ENCODE data around the gene TNS3. TPM values are rescaled to one million over a fixed set of nuclear protein-coding genes. Genes with fewer than 3 reads are reported as not detected.

TNS3 gene
- total RNA-seq, 4 donors from 2014 or later, result 34.6 to 52.5 (median 48.6) TPM

DNA sequence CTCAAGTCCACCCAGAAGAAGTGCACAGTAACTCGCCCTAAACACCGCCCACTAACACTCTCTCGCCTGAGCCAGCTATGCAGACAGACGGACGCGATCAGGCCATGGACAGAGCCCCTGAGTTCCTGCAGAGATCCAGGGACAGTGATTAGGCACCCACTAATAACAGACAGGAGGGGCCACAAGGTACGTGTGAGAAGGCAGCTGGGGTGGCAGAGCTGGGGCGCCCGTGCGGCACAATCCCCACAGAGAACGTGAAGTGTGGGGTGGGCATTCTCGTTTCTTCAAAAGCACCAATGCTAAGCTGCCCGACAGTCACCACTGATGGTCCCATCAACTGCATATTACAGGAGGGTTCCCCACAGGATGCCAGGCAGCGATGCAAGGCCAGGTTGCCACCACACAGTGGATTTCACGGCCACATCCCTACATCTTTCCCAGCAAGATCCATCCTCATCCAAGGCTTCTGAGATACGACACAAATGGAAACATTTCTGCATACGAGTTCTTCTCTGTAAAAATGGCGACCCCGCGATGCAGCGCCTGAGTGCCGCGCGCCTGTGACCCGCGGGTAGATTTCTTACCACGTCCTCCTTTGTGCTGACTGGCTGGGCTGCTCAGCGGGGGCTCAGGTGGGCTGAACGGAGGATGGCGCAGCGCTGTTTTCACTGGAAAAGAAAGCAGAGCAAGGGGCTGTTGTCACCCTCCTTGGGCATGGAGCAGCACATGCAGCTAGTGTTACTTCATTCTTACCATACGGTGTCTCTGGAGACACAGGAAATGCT lies 237.5 kb downstream of the TNS3 start:
- Histone ChIP-seq H3K27me3 (no peaks in the 10 kb centered on the region), H3K36me3 (peaks cover 0 to 35% (median 11%) of the 10 kb centered on the region in 4 donors), H3K27ac (replicated peaks in 1 of 4) (no peak overlapping the region), H3K4me1 (peaks cover 0 to 7% (median 0%) of the 10 kb centered on the region in 4 donors), H3K9me3 (no peaks in the 10 kb centered on the region), H3K4me3 (no peak overlapping the region)
- DNase-seq (ENCODE audit: extremely low spot score), result no peak
- intact Hi-C loops (cut with DNase I), result loop anchor here (5.0 kb wide), 1 partner anchor 48 kb away; no protein-coding TSS in a partner anchor
- TF ChIP-seq POLR2A (IDR thresholded peaks at IDR 0.05; ENCODE audit: low read depth) (no peak), EP300 (IDR thresholded peaks at IDR 0.05) (no peak), POLR2AphosphoS5 (IDR thresholded peaks at IDR 0.05) (no peak)
- TF ChIP-seq, protein P1, sequence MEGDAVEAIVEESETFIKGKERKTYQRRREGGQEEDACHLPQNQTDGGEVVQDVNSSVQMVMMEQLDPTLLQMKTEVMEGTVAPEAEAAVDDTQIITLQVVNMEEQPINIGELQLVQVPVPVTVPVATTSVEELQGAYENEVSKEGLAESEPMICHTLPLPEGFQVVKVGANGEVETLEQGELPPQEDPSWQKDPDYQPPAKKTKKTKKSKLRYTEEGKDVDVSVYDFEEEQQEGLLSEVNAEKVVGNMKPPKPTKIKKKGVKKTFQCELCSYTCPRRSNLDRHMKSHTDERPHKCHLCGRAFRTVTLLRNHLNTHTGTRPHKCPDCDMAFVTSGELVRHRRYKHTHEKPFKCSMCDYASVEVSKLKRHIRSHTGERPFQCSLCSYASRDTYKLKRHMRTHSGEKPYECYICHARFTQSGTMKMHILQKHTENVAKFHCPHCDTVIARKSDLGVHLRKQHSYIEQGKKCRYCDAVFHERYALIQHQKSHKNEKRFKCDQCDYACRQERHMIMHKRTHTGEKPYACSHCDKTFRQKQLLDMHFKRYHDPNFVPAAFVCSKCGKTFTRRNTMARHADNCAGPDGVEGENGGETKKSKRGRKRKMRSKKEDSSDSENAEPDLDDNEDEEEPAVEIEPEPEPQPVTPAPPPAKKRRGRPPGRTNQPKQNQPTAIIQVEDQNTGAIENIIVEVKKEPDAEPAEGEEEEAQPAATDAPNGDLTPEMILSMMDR (IDR thresholded peaks at IDR 0.05), result no peak
- 96% methylated on average over 32 of the region's 32 CpGs for WGBS

DNA sequence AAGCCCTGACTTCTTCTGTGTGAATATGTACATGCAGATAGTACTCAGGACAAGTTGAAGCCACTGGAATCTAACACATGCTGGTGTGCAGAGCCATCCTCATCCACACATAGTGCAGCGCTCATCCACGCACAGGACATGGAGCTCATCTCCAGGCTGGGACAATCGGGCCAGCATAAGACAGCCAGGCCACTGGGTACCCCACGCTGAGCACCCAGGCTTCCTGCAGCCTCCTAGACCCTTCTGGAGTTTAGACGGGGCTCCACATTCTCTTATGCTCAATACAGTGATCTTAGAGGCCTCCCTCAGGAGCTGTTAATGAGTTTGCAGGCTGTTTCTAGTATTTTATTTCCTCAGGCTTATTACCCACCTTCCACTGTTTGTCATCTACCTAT lies 238.9 kb downstream of the TNS3 start:
- Histone ChIP-seq H3K4me1 (peaks cover 0 to 7% (median 0%) of the 10 kb centered on the region in 4 donors), H3K36me3 (peaks cover 0 to 33% (median 11%) of the 10 kb centered on the region in 4 donors), H3K27me3 (no peaks in the 10 kb centered on the region), H3K9me3 (no peaks in the 10 kb centered on the region), H3K27ac (replicated peaks in 1 of 4) (no peak overlapping the region), H3K4me3 (no peak overlapping the region)
- TF ChIP-seq, protein P1 (IDR thresholded peaks at IDR 0.05), result no peak
- TF ChIP-seq POLR2AphosphoS5 (IDR thresholded peaks at IDR 0.05), result no peak
- TF ChIP-seq POLR2A (IDR thresholded peaks at IDR 0.05; ENCODE audit: low read depth), result no peak
- no peak for TF ChIP-seq EP300 (IDR thresholded peaks at IDR 0.05)
- intact Hi-C loops (cut with DNase I), result loop anchor here (5.0 kb wide), 1 partner anchor 49 kb away; no protein-coding TSS in a partner anchor
- 98% methylated on average over 5 of the region's 5 CpGs for WGBS
- DNase-seq (ENCODE audit: extremely low spot score), result no peak

DNA sequence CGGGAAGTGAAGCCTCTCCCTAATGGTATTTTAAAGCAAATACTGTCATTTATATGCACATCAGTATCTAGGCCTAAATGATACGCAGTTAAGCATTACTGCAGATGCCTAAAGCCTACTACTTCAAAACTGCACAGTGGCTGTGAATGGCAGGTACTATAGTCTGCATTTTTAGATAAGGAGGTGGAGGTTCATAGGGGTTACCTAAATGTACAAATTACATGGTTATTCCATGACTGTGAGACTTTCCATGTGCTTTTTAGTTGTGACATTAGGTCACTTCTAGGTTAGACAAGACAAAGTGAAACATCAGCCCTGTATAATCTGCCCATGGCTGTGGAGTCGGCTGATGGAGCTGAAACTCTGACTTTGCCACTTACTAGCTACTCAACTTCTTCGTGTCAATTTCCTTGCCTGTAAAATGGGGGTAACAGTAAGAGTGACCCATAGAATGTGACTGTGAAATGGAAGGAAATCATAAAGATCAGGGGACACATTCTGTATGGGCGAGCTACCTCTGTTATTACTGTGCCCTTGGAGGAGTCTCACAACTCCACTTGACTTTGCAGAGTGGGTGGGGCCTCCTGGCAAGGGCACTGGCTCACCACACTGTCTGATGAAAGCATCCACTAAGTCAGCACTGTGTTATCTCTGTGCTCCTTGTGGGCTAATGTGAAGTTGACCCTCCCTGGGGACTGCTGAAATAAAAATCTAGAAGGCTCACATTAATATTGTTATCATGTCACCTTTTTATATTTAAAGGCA lies 239.4 kb downstream of the TNS3 start:
- intact Hi-C loops (cut with DNase I), result loop anchor here (5.0 kb wide), 1 partner anchor 50 kb away; no protein-coding TSS in a partner anchor
- TF ChIP-seq POLR2AphosphoS5 (IDR thresholded peaks at IDR 0.05), result no peak
- TF ChIP-seq, protein P1 (IDR thresholded peaks at IDR 0.05), result no peak
- H3K27me3 ChIP-seq, result no peaks in the 10 kb centered on the region
- H3K9me3 ChIP-seq, result peaks cover 0 to 5% (median 0%) of the 10 kb centered on the region in 4 donors
- no peak for DNase-seq (ENCODE audit: extremely low spot score)
- WGBS, result 91% methylated on average over 5 of the region's 5 CpGs
- no peak overlapping the region for H3K4me3 ChIP-seq
- H3K36me3 ChIP-seq, result peaks cover 0 to 29% (median 11%) of the 10 kb centered on the region in 4 donors
- peaks cover 0 to 7% (median 0%) of the 10 kb centered on the region in 4 donors for H3K4me1 ChIP-seq
- no peak overlapping the region for H3K27ac ChIP-seq (replicated peaks in 1 of 4)

DNA sequence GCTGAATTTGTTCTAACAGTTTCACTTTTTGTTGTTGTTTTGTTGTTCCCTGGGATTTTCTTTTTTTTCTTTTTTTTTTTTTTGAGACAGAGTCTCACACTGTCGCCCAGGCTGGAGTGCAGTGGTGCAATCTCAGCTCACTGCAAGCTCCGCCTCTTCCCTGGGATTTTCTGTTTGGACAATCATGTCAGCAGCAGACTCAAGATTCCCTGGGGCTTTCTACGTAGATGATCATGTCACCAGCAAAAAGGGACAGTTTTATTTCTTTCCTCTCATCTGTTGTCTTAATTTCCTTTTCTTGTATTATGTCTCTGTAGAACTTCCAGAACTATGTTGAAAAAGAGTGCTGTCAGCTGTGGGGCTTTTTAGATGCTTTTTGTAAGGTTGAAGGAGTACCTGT lies 241.4 kb downstream of the TNS3 start:
- intact Hi-C loops (cut with DNase I), result loop anchor here (5.0 kb wide), 1 partner anchor 52 kb away; no protein-coding TSS in a partner anchor
- WGBS, result 86% methylated on average over 3 of the region's 3 CpGs
- no peak for DNase-seq (ENCODE audit: extremely low spot score)
- H3K9me3 ChIP-seq, result peaks cover 0 to 7% (median 0%) of the 10 kb centered on the region in 4 donors
- no peak overlapping the region for H3K4me3 ChIP-seq
- peaks cover 13 to 18% (median 15%) of the 10 kb centered on the region in 4 donors for H3K4me1 ChIP-seq
- H3K36me3 ChIP-seq, result peaks cover 0 to 20% (median 9%) of the 10 kb centered on the region in 4 donors
- H3K27me3 ChIP-seq, result no peaks in the 10 kb centered on the region
- H3K27ac ChIP-seq (replicated peaks in 1 of 4), result no peak overlapping the region
- TF ChIP-seq, protein P1 (IDR thresholded peaks at IDR 0.05), result no peak
- TF ChIP-seq EP300 (IDR thresholded peaks at IDR 0.05) (no peak), POLR2A (IDR thresholded peaks at IDR 0.05; ENCODE audit: low read depth) (no peak), POLR2AphosphoS5 (IDR thresholded peaks at IDR 0.05) (no peak)
